HCT116 (cell line): ENCODE data around the gene NDUFS3. TPM values are rescaled to one million over a fixed set of nuclear protein-coding genes. Genes with fewer than 3 reads are reported as not detected.

Experiments used
- ATAC-seq: fragments of 200-7000 bp; cut with Tn5 transposase; 2 replicates; pipeline ENCODE4 v1.9.1; 2020; ENCODE audit warnings: mild to moderate bottlenecking, moderate library complexity
- BruUV-seq: library from RNA; stranded (reverse); fragments of 400-500 nt; replicated peaks from 2 replicates; lab custom pipeline; 2021; lab: Mats Ljungman, UMichigan
- CTCF ChIA-PET: fragments of 300-600 bp; sonication (Branson Sonifier 250); formaldehyde crosslinking; loops from one replicate; lab custom pipeline; 2021; ENCODE audit warnings: antibody characterized with exemption; lab: Charles Lee
- POLR2A ChIA-PET: fragments of 300-600, 350-600 bp; sonication (Branson Sonifier 250); formaldehyde crosslinking; loops from one replicate; lab custom pipeline; 2021; ENCODE audit warnings: antibody characterized with exemption; lab: Charles Lee
- RAD21 ChIA-PET, 2 experiments: fragments of 300-600 bp; sonication (Branson Sonifier 250); formaldehyde crosslinking; loops; one replicate each; lab custom pipeline; 2023; ENCODE audit warnings: low total read pairs in 2 of 2; ENCODE audit not compliant: uncharacterized antibody in 2 of 2, unreplicated experiment in 2 of 2, low non-redundant PET in 1 of 2; lab: Charles Lee
- DNase-seq: peaks from one replicate; pipeline ENCODE4 v3.0.0-alpha.2; 2010; ENCODE audit warnings: low read depth, low spot score
- H2AFZ ChIP-seq: fragments of 200-600 bp; shearing (Covaris generic), sonication (generic); 2 replicates; pipeline ENCODE4 v1.6.1; 2017; ENCODE audit warnings: low read depth, mixed run types, mixed read lengths, antibody characterized with exemption, low read length; ENCODE audit not compliant: poor library complexity, severe bottlenecking
- H3K27ac ChIP-seq: 2 replicates; pipeline ENCODE4 v1.5.1; 2012; ENCODE audit warnings: low read depth, low read length
- H3K27me3 ChIP-seq: fragments of 200-600 bp; sonication (generic); 2 replicates; pipeline ENCODE4 v1.6.1; 2016; ENCODE audit warnings: mixed run types, low read length, mixed read lengths; ENCODE audit not compliant: insufficient read depth
- H3K36me3 ChIP-seq, 2 experiments: fragments of 200-500 bp in 1 of 2; fragments of 200-600 bp in 1 of 2; sonication (Bioruptor generic) in 1 of 2; sonication (generic) in 1 of 2; 2 replicates each; pipeline versions ENCODE4 v1.5.1 to v1.6.1; 2014 to 2016; ENCODE audit warnings: low read length in 2 of 2, inconsistent platforms in 1 of 2, mixed read lengths in 1 of 2, mixed run types in 1 of 2; ENCODE audit not compliant: insufficient read depth in 2 of 2, control insufficient read depth in 1 of 2
- H3K4me1 ChIP-seq, 2 experiments: fragments of 200-600 bp in 1 of 2; sonication (generic) in 1 of 2; 2 replicates each; pipeline versions ENCODE4 v1.5.1 to v1.6.1; 2012 to 2017; ENCODE audit warnings: low read length in 2 of 2, inconsistent platforms in 1 of 2, mild to moderate bottlenecking in 1 of 2, mixed read lengths in 1 of 2, mixed run types in 1 of 2, moderate library complexity in 1 of 2; ENCODE audit not compliant: insufficient read depth in 2 of 2, control insufficient read depth in 1 of 2
- H3K4me2 ChIP-seq: fragments of 200-600 bp; sonication (generic); 2 replicates; pipeline ENCODE4 v1.6.1; 2017; ENCODE audit warnings: mixed run types, low read length, mixed read lengths
- H3K4me3 ChIP-seq, 2 experiments: fragments of 200-600 bp in 1 of 2; sonication (generic) in 1 of 2; replicated peaks in 1 of 2; 2 replicates each; pipeline ENCODE4 v1.5.1; 2011 to 2016; ENCODE audit warnings: low read length in 2 of 2, control low read depth in 1 of 2, low read depth in 1 of 2, mild to moderate bottlenecking in 1 of 2, mixed read lengths in 1 of 2, mixed run types in 1 of 2
- H3K79me2 ChIP-seq: fragments of 200-600 bp; sonication (generic); 2 replicates; pipeline ENCODE4 v1.6.1; 2017; ENCODE audit warnings: mild to moderate bottlenecking, mixed run types, low read length, moderate library complexity, mixed read lengths; ENCODE audit not compliant: insufficient read depth
- H3K9ac ChIP-seq: fragments of 200-600 bp; sonication (generic); 2 replicates; pipeline ENCODE4 v1.6.1; 2016; ENCODE audit warnings: low read length, mixed read lengths
- H3K9me2 ChIP-seq: fragments of 200-600 bp; sonication (generic), shearing (Covaris generic); 2 replicates; pipeline ENCODE4 v1.6.1; 2017; ENCODE audit warnings: mixed run types, mild to moderate bottlenecking, moderate library complexity; ENCODE audit not compliant: insufficient read depth
- H3K9me3 ChIP-seq, 2 experiments: fragments of 200-500 bp in 1 of 2; fragments of 200-600 bp in 1 of 2; sonication (Bioruptor generic) in 1 of 2; sonication (generic) in 1 of 2; 2 replicates each; pipeline ENCODE4 v1.6.1; 2014 to 2017; ENCODE audit warnings: low read length in 2 of 2, mixed read lengths in 2 of 2, inconsistent platforms in 1 of 2, low read depth in 1 of 2, mild to moderate bottlenecking in 1 of 2, mixed run types in 1 of 2, moderate library complexity in 1 of 2; ENCODE audit not compliant: control insufficient read depth in 1 of 2, insufficient read depth in 1 of 2
- H4K20me1 ChIP-seq: fragments of 200-600 bp; sonication (generic), shearing (Covaris generic); 2 replicates; pipeline ENCODE4 v1.6.1; 2017; ENCODE audit warnings: mixed run types, mild to moderate bottlenecking, moderate library complexity; ENCODE audit not compliant: insufficient read depth
- CBX3 ChIP-seq: IDR thresholded peaks from 2 replicates; pipeline ENCODE4 v1.6.1; 2012; ENCODE audit warnings: low read depth
- EGR1 ChIP-seq: IDR thresholded peaks from 2 replicates; pipeline ENCODE4 v1.6.1; 2012; ENCODE audit warnings: low read depth
- ELF1 ChIP-seq: IDR thresholded peaks from 2 replicates; pipeline ENCODE4 v1.6.1; 2012; ENCODE audit warnings: low read depth, borderline replicate concordance
- EZH2 ChIP-seq: fragments of 200-600 bp; sonication (generic); IDR thresholded peaks from 2 replicates; pipeline ENCODE4 v1.6.1; 2017; ENCODE audit warnings: antibody characterized with exemption, mixed run types
- FOSL1 ChIP-seq: IDR thresholded peaks from 2 replicates; pipeline ENCODE4 v1.6.1; 2012; ENCODE audit warnings: low read depth
- JUND ChIP-seq: IDR thresholded peaks from 2 replicates; pipeline ENCODE4 v1.6.1; 2012
- POLR2A ChIP-seq: IDR thresholded peaks from 2 replicates; pipeline ENCODE4 v1.7.0; 2011; ENCODE audit warnings: borderline replicate concordance; ENCODE audit not compliant: insufficient read depth, insufficient read length; ENCODE audit errors: extremely low read depth
- SIN3A ChIP-seq: IDR thresholded peaks from 2 replicates; pipeline ENCODE4 v1.6.1; 2012; ENCODE audit warnings: low read depth
- TCF7L2 ChIP-seq: IDR thresholded peaks from 2 replicates; pipeline ENCODE4 v1.7.0; 2011; ENCODE audit warnings: borderline replicate concordance, inconsistent platforms; ENCODE audit not compliant: insufficient read depth, insufficient read length; ENCODE audit errors: extremely low read depth
- ZFX ChIP-seq: fragments of 450-650 bp; IDR thresholded peaks from 2 replicates; pipeline ENCODE4 v1.6.1; 2017
- ZNF274 ChIP-seq: fragments of 200-500 bp; sonication (Bioruptor generic); IDR thresholded peaks from 2 replicates; pipeline ENCODE4 v1.6.1; 2014; ENCODE audit warnings: mild to moderate bottlenecking, low read depth, low read length, inconsistent platforms
- intact Hi-C: fragments of 100-400 bp; cut with micrococcal nuclease; formaldehyde crosslinking; loops from 2 replicates; pipeline ENCODE4 v1.10.0; 2022
- total RNA-seq: library from RNA; stranded (reverse); gene quantifications from one replicate; pipeline ENCODE4 v1.2.1, GENCODE V29; 2021; ENCODE audit not compliant: unreplicated experiment
- TF ChIP-seq, protein P1 (sequence below), 3 experiments: fragments of 200-600 bp in 1 of 3; sonication (generic) in 1 of 3; IDR thresholded peaks in 2 of 3; conservative IDR thresholded peaks in 1 of 3; 2 replicates each; pipeline ENCODE4 v1.5.1; 2012 to 2017; ENCODE audit warnings: low read depth in 2 of 3, low read length in 2 of 3, antibody characterized with exemption in 1 of 3, borderline replicate concordance in 1 of 3, control low read depth in 1 of 3, mild to moderate bottlenecking in 1 of 3, mixed read lengths in 1 of 3, mixed run types in 1 of 3, moderate library complexity in 1 of 3; ENCODE audit not compliant: insufficient read depth in 1 of 3

Gene NDUFS3
- total RNA-seq, 1 experiment from 2014 or later: 134 TPM

DNA sequence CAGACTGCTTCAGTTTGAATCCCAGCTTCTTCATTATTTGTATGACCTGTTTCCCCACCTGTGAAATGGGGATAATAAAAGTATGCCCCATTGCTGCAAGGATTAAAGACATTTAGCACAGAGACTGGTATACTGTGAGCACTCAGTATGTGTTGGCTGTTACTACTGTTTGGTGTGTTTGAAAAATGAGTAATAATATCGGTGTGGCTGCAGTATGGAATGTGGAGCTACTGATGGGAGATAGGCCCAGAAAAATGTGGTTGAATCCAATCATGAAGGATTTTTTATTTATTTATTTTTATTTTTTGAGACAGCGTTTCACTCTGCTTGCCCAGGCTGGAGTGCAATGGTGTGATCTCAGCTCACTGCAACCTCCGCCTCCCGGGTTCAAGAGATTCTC is 24.4 kb downstream of the NDUFS3 start:
- Histone ChIP-seq H3K9me2 (no peaks in the 10 kb centered on the region), H3K36me3 (no peaks in the 10 kb centered on the region), H3K4me1 (no peaks in the 10 kb centered on the region), H3K9me3 (no peaks in the 10 kb centered on the region), H3K4me3 (no peak overlapping the region), H4K20me1 (no peaks in the 10 kb centered on the region), H3K9ac (no peak overlapping the region), H3K4me2 (no peak overlapping the region), H3K27ac (no peak overlapping the region), H2AFZ (no peak overlapping the region), H3K79me2 (no peaks in the 10 kb centered on the region), H3K27me3 (no peaks in the 10 kb centered on the region; the same call in 1 of the 2 replicates)
- ChIA-PET RAD21 (no interaction called here), CTCF (no interaction called here), POLR2A (interaction anchor here (1.1 kb wide), 1 partner anchor 10 kb away, joined by 3 read pairs; no protein-coding TSS in a partner anchor)
- no TSS peak for BruUV-seq
- intact Hi-C loops: no loop called here
- no peak for TF ChIP-seq ZNF274
- DNase-seq (no peak), ATAC-seq (no peak)

- intact Hi-C loops: no loop called here
- H3K9me3 ChIP-seq: no peaks in the 10 kb centered on the region
- H3K4me3 ChIP-seq: no peak overlapping the region
- no peak overlapping the region for H3K27ac ChIP-seq
- H3K79me2 ChIP-seq: no peaks in the 10 kb centered on the region
- H3K4me2 ChIP-seq: no peak overlapping the region
- POLR2A ChIA-PET: no interaction called here
- no peak overlapping the region for H2AFZ ChIP-seq
- CTCF ChIA-PET: no interaction called here
- no TSS peak for BruUV-seq
- no peaks in the 10 kb centered on the region for H4K20me1 ChIP-seq
- no peak overlapping the region for H3K9ac ChIP-seq
- ATAC-seq: no peak
- RAD21 ChIA-PET: interaction anchor here in 1 of 2 experiments (0.7 kb wide), 1 partner anchor 151 kb away, joined by 3 read pairs; no protein-coding TSS in a partner anchor
- DNase-seq: no peak
- TF ChIP-seq FOSL1 (no peak), ZFX (no peak), CBX3 (no peak), EZH2 (no peak), POLR2A (no peak), ZNF274 (no peak), TCF7L2 (no peak), EGR1 (no peak), ELF1 (no peak), SIN3A (no peak), JUND (no peak)
- TF ChIP-seq, protein P1, sequence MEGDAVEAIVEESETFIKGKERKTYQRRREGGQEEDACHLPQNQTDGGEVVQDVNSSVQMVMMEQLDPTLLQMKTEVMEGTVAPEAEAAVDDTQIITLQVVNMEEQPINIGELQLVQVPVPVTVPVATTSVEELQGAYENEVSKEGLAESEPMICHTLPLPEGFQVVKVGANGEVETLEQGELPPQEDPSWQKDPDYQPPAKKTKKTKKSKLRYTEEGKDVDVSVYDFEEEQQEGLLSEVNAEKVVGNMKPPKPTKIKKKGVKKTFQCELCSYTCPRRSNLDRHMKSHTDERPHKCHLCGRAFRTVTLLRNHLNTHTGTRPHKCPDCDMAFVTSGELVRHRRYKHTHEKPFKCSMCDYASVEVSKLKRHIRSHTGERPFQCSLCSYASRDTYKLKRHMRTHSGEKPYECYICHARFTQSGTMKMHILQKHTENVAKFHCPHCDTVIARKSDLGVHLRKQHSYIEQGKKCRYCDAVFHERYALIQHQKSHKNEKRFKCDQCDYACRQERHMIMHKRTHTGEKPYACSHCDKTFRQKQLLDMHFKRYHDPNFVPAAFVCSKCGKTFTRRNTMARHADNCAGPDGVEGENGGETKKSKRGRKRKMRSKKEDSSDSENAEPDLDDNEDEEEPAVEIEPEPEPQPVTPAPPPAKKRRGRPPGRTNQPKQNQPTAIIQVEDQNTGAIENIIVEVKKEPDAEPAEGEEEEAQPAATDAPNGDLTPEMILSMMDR (IDR thresholded peaks at IDR 0.05 in 2 of 3, conservative IDR thresholded peaks at IDR 0.05 in 1 of 3; ENCODE audit: borderline replicate concordance in 1 of 3, insufficient read depth in 1 of 3, low read depth in 2 of 3, low read length in 2 of 3): no peak
- H3K27me3 ChIP-seq: no peaks in the 10 kb centered on the region; the same call in 1 of the 2 replicates
- H3K9me2 ChIP-seq: no peaks in the 10 kb centered on the region
- no peaks in the 10 kb centered on the region for H3K36me3 ChIP-seq
- H3K4me1 ChIP-seq: no peaks in the 10 kb centered on the region
Measured at GRCh38 chr11:47605921-47606320, 27.0 kb downstream of the NDUFS3 start.
